Breast epithelium (tissue), 4 donors: ENCODE data around the gene PCSK5. TPM values are rescaled to one million over a fixed set of nuclear protein-coding genes. Genes with fewer than 3 reads are reported as not detected.

Source experiments
- DNase-seq, 2 donors: peaks; one replicate each; pipeline ENCODE4 v3.0.0-alpha.2; 2019; ENCODE audit warnings: low spot score in 2 of 2
- H3K27ac ChIP-seq, 2 donors: fragments of 200-600 bp; sonication (generic) in 1 of 2; one replicate each; pipeline ENCODE4 v1.5.1; 2016 to 2019; ENCODE audit warnings: mild to moderate bottlenecking in 1 of 2
- H3K27me3 ChIP-seq, 2 donors: fragments of 200-600 bp; sonication (generic) in 1 of 2; one replicate each; pipeline versions ENCODE4 v1.5.1 to v1.6.0; 2017 to 2019; ENCODE audit warnings: control low read depth in 1 of 2, mild to moderate bottlenecking in 1 of 2
- H3K36me3 ChIP-seq: fragments of 200-600 bp; one replicate; pipeline ENCODE4 v1.5.1; 2019
- H3K4me1 ChIP-seq, 2 donors: fragments of 200-600 bp; sonication (generic); one replicate each; pipeline ENCODE4 v1.5.1; 2016 to 2019; ENCODE audit warnings: control low read depth in 1 of 2
- H3K4me3 ChIP-seq, 3 donors: fragments of 200-600 bp; sonication (generic); 1 replicate in 2 of 3; 2 replicates in 1 of 3; pipeline ENCODE4 v1.5.1; 2016 to 2019; ENCODE audit warnings: mild to moderate bottlenecking in 3 of 3, moderate library complexity in 2 of 3
- H3K9me3 ChIP-seq, 2 donors: fragments of 200-600 bp; sonication (generic) in 1 of 2; one replicate each; pipeline ENCODE4 v1.5.1; 2016 to 2019; ENCODE audit warnings: control low read depth in 1 of 2
- CTCF ChIP-seq, 3 donors: fragments of 450-650 bp; IDR thresholded peaks; one replicate each; pipeline ENCODE4 v1.5.1; 2016 to 2017; ENCODE audit warnings: antibody characterized with exemption in 3 of 3, mild to moderate bottlenecking in 3 of 3, moderate library complexity in 3 of 3
- POLR2A ChIP-seq: fragments of 450-650 bp; IDR thresholded peaks from one replicate; pipeline ENCODE4 v1.6.1; 2016; ENCODE audit warnings: antibody characterized with exemption, mild to moderate bottlenecking, moderate library complexity
- POLR2AphosphoS5 ChIP-seq, 3 donors: sonication (generic); formaldehyde crosslinking; IDR thresholded peaks; one replicate each; pipeline ENCODE4 v1.6.1; 2017; ENCODE audit warnings: antibody characterized with exemption in 3 of 3
- intact Hi-C: fragments of 100-400 bp; cut with DNase I; formaldehyde crosslinking; loops from one replicate; pipeline ENCODE4 v1.15.1; 2023; ENCODE audit warnings: low total_unique reads
- total RNA-seq, 3 donors: library from RNA; depleted of rRNA; stranded (reverse); fragments of >200 nt; gene quantifications; one replicate each; pipeline ENCODE4 v1.1.0, GENCODE V29; 2016

The PCSK5 gene
- total RNA-seq, 3 donors from 2014 or later: 12.7 to 21.0 (median 19.0) TPM

DNA sequence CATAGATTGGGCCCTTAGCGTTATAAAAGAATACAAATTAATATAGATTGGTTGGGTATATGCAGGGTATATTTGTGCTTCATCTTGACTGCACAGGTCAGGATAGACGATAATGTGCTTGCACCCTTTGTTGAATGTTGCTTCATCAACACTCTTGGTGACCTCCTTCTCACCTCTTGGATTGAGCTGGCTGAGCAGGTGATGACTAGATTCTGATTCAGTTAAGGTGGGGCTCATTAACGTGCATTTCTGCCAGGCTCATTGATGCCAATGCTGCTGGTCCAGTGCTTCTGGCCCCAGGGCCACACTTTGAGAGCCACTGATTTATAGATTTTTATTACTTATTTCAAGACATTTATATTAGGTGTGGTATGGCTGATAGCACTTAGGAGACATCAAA, 27.7 kb downstream of the PCSK5 start:
- intact Hi-C loops: no loop called here

DNA sequence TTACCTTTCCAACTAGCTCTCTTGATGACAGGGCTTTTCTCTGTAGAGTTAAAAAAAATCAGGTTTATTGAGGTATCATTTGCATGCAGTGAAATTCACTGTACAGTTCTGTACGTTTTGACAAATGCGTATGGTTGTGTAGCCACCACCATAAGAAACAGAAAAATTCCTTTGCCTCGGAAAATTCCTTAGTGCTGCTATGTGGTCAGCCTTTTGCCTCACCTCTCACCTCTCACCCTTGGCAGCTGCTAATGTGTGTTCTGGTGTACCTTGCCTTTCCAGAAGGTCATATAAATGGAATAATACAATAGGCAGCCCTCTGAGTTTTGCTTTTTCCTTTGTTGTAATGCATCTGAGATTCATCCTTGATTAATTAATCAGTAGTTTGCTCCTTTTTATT, 28.4 kb downstream of the PCSK5 start:
- DNase-seq: no peak
- no peaks in the 10 kb centered on the region for H3K27me3 ChIP-seq
- intact Hi-C loops: no loop called here
- no peaks in the 10 kb centered on the region for H3K9me3 ChIP-seq
- no peaks in the 10 kb centered on the region for H3K4me1 ChIP-seq
- TF ChIP-seq POLR2A: no peak
- TF ChIP-seq POLR2AphosphoS5 (IDR thresholded peaks at IDR 0.05): no peak
- TF ChIP-seq CTCF (IDR thresholded peaks at IDR 0.05): no peak
- no peak overlapping the region for H3K4me3 ChIP-seq
- no peaks in the 10 kb centered on the region for H3K36me3 ChIP-seq
- H3K27ac ChIP-seq: no peak overlapping the region

More for the DNA sequence above, 27.7 kb downstream of the PCSK5 start:
- Histone ChIP-seq H3K36me3 (no peaks in the 10 kb centered on the region), H3K27ac (no peak overlapping the region), H3K27me3 (no peaks in the 10 kb centered on the region), H3K9me3 (no peaks in the 10 kb centered on the region), H3K4me1 (no peaks in the 10 kb centered on the region), H3K4me3 (no peak overlapping the region)
- TF ChIP-seq CTCF (IDR thresholded peaks at IDR 0.05) (no peak), POLR2AphosphoS5 (IDR thresholded peaks at IDR 0.05) (no peak), POLR2A (no peak)
- no peak for DNase-seq

GRCh38 chr9:75921391-75922127, 31.1 kb downstream of the PCSK5 start:
- H3K4me3 ChIP-seq: no peak overlapping the region
- intact Hi-C loops: no loop called here
- H3K36me3 ChIP-seq: no peaks in the 10 kb centered on the region
- TF ChIP-seq CTCF (IDR thresholded peaks at IDR 0.05) (no peak), POLR2AphosphoS5 (IDR thresholded peaks at IDR 0.05) (no peak), POLR2A (no peak)
- DNase-seq: no peak
- no peaks in the 10 kb centered on the region for H3K4me1 ChIP-seq
- no peaks in the 10 kb centered on the region for H3K27me3 ChIP-seq
- H3K27ac ChIP-seq: no peak overlapping the region
- no peaks in the 10 kb centered on the region for H3K9me3 ChIP-seq

DNA sequence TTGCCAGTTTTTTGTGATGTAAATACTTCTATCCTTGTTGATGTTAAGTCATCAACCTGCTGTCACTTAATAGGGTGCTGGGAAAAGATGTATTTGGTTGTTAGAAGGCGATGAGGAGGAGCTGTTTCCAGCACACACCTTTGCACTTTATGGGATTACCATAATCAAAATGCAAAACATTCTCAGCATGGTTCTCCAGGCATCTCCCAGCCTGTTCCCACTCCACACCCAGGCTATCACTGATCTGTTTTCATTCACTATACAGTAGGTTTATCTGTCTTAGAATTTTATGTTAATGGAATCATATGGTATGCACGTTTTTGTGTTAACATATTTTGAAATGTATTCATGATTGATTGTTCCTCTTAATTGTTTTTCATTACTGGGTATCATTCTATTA, 35.9 kb downstream of the PCSK5 start:
- Histone ChIP-seq H3K9me3 (no peaks in the 10 kb centered on the region), H3K4me1 (no peaks in the 10 kb centered on the region), H3K36me3 (no peaks in the 10 kb centered on the region), H3K4me3 (no peak overlapping the region), H3K27ac (no peak overlapping the region), H3K27me3 (no peaks in the 10 kb centered on the region)
- intact Hi-C loops: no loop called here
- TF ChIP-seq CTCF (IDR thresholded peaks at IDR 0.05): no peak
- TF ChIP-seq POLR2AphosphoS5 (IDR thresholded peaks at IDR 0.05): no peak
- TF ChIP-seq POLR2A: no peak
- DNase-seq: no peak

GRCh38 chr9:75927356-75927755, 36.9 kb downstream of the PCSK5 start:
- intact Hi-C loops: no loop called here
- H3K36me3 ChIP-seq: no peaks in the 10 kb centered on the region

More at GRCh38 chr9:75927356-75927755, 36.9 kb downstream of the PCSK5 start:
- no peak for TF ChIP-seq CTCF (IDR thresholded peaks at IDR 0.05)
- DNase-seq: no peak
- Histone ChIP-seq H3K27me3 (no peaks in the 10 kb centered on the region), H3K9me3 (no peaks in the 10 kb centered on the region), H3K4me1 (no peaks in the 10 kb centered on the region), H3K27ac (no peak overlapping the region), H3K4me3 (no peak overlapping the region)
